Measurements from ENCODE around the gene ZNF407.

Gene ZNF407

DNA sequence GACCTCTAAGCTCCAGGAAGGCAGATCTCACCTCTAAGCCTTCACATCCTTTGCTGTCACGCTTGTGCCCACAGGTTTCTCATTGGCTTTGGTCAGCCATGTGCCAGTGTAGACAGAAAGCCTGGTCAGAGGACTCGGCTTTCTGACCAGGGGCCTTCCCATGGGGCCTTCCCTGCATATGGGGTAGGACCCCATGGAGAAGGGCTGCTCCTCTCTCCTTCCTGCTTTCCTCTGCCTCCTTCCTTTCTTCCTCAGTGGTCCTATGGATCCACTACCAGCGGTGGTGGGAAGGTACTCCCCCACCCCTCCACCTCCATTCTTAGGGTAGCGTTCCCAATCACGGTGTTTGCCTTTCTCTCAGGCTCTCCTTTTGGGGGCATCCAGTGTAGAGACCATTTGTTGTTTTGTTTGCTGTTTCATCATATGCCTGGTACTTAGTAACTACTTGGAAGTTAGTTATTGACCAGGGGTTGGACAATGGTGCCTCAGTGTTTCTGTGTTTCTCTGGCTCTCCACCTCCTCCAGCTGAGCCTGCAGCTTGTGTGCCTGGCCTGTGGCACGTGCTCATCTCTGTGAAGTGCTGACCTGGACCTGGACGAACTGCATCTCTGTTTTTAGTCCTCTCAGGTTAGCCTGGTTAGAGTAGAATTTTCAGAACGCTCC lies 71.6 kb downstream of the ZNF407 start:
- ATAC-seq = no peak
- TF ChIP-seq SNAI2 (CRISPR knock-in tag; IDR thresholded peaks at IDR 0.05) (no peak), ZNF565 (CRISPR knock-in tag; conservative IDR thresholded peaks at IDR 0.05; ENCODE audit: low read depth) (no peak)

GRCh38 chr18:74672371-74672770 lies 74.7 kb downstream of the ZNF407 start:
- no peak for ATAC-seq
- TF ChIP-seq GLIS3 (CRISPR knock-in tag; IDR thresholded peaks at IDR 0.05) (no peak), ZNF565 (CRISPR knock-in tag; conservative IDR thresholded peaks at IDR 0.05; ENCODE audit: low read depth) (no peak), ZFP30 (CRISPR knock-in tag; IDR thresholded peaks at IDR 0.05) (no peak), ZNF8 (CRISPR knock-in tag; IDR thresholded peaks at IDR 0.05) (no peak), ZNF70 (CRISPR knock-in tag; IDR thresholded peaks at IDR 0.05) (no peak), OSR1 (CRISPR knock-in tag; IDR thresholded peaks at IDR 0.05) (no peak), RARB (CRISPR knock-in tag; IDR thresholded peaks at IDR 0.05) (no peak), ZC3H10 (CRISPR knock-in tag; IDR thresholded peaks at IDR 0.05) (no peak)
- TF ChIP-seq, protein P1, sequence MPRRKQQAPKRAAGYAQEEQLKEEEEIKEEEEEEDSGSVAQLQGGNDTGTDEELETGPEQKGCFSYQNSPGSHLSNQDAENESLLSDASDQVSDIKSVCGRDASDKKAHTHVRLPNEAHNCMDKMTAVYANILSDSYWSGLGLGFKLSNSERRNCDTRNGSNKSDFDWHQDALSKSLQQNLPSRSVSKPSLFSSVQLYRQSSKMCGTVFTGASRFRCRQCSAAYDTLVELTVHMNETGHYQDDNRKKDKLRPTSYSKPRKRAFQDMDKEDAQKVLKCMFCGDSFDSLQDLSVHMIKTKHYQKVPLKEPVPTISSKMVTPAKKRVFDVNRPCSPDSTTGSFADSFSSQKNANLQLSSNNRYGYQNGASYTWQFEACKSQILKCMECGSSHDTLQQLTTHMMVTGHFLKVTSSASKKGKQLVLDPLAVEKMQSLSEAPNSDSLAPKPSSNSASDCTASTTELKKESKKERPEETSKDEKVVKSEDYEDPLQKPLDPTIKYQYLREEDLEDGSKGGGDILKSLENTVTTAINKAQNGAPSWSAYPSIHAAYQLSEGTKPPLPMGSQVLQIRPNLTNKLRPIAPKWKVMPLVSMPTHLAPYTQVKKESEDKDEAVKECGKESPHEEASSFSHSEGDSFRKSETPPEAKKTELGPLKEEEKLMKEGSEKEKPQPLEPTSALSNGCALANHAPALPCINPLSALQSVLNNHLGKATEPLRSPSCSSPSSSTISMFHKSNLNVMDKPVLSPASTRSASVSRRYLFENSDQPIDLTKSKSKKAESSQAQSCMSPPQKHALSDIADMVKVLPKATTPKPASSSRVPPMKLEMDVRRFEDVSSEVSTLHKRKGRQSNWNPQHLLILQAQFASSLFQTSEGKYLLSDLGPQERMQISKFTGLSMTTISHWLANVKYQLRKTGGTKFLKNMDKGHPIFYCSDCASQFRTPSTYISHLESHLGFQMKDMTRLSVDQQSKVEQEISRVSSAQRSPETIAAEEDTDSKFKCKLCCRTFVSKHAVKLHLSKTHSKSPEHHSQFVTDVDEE (CRISPR knock-in tag; IDR thresholded peaks at IDR 0.05) = no peak

DNA sequence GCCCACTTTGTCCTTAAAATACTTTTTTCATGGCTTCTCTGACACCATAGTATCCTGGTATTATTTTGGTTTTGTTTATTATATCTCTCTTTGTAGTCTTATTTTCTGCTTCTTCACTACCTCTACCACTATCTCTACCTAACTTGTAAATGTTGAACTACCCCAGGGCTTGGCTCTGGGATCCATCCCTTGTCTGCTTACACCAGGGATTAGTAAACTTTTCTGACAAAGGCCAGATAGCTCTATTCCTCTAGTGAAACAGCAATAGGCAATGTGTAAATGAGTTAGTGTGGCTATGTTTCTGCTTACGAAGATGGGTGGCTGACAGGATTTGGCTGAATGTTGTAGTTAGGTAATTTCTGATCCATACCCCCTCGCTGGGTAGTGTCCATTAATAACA lies 76.8 kb downstream of the ZNF407 start:
- TF ChIP-seq ZNF565 (CRISPR knock-in tag; conservative IDR thresholded peaks at IDR 0.05; ENCODE audit: low read depth) (no peak), PATZ1 (CRISPR knock-in tag; IDR thresholded peaks at IDR 0.05; ENCODE audit: borderline replicate concordance) (no peak)
- no peak for ATAC-seq

DNA sequence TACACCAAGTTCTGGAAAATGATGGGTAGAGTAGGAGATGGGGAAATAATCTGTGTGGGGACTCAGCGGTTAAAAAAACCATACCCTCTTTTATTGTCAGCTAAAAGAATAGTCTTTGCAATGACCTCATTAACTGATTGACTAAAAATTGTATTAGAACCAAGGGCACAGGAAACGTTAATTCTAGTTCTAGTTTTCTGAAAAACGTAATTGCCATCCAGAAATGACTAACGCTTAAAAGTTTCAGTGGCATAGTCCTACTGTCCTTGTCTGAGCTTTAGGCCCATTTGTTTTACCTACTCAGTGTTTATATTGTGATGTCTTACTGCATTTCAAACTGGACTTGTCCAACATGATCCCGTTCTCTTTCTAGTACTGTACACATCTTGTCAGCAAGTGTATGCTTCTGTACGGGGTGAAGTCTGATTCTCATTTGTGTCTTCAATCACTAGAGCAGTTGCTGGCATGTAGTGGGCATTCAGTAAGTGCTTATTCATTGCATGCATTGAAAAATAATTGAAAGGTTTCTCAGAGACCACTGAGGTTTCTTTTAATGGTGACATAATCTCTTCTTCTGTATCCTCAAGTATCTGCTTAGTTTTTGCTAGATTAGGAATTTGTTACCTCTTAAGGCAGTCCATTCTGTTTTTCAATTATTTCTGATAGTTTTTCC lies 81.5 kb downstream of the ZNF407 start:
- no peak for ATAC-seq
- no peak for TF ChIP-seq ZNF70 (CRISPR knock-in tag; IDR thresholded peaks at IDR 0.05)
- TF ChIP-seq TOX (CRISPR knock-in tag; IDR thresholded peaks at IDR 0.05; ENCODE audit: borderline replicate concordance) = no peak
- TF ChIP-seq OSR1 (CRISPR knock-in tag; IDR thresholded peaks at IDR 0.05) = no peak
- no peak for TF ChIP-seq RARB (CRISPR knock-in tag; IDR thresholded peaks at IDR 0.05)
- TF ChIP-seq PPARA (CRISPR knock-in tag; IDR thresholded peaks at IDR 0.05; ENCODE audit: borderline replicate concordance) = no peak
- no peak for TF ChIP-seq SNAI2 (CRISPR knock-in tag; IDR thresholded peaks at IDR 0.05)
- no peak for TF ChIP-seq ARNTL (CRISPR knock-in tag; IDR thresholded peaks at IDR 0.05; ENCODE audit: borderline replicate concordance, low read depth)
- TF ChIP-seq ZC3H10 (CRISPR knock-in tag; IDR thresholded peaks at IDR 0.05) = no peak
- TF ChIP-seq ZFP30 (CRISPR knock-in tag; IDR thresholded peaks at IDR 0.05) = no peak
- TF ChIP-seq ZNF8 (CRISPR knock-in tag; IDR thresholded peaks at IDR 0.05) = no peak
- TF ChIP-seq ISL1 (CRISPR knock-in tag; IDR thresholded peaks at IDR 0.05) = no peak
- TF ChIP-seq, protein P2, sequence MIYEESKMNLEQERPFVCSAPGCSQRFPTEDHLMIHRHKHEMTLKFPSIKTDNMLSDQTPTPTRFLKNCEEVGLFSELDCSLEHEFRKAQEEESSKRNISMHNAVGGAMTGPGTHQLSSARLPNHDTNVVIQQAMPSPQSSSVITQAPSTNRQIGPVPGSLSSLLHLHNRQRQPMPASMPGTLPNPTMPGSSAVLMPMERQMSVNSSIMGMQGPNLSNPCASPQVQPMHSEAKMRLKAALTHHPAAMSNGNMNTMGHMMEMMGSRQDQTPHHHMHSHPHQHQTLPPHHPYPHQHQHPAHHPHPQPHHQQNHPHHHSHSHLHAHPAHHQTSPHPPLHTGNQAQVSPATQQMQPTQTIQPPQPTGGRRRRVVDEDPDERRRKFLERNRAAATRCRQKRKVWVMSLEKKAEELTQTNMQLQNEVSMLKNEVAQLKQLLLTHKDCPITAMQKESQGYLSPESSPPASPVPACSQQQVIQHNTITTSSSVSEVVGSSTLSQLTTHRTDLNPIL (CRISPR knock-in tag; IDR thresholded peaks at IDR 0.05; ENCODE audit: low read depth) = no peak
- TF ChIP-seq CSDC2 (CRISPR knock-in tag; IDR thresholded peaks at IDR 0.05) = no peak
- TF ChIP-seq PATZ1 (CRISPR knock-in tag; IDR thresholded peaks at IDR 0.05; ENCODE audit: borderline replicate concordance) = no peak
